Measurements from ENCODE around the gene AP1G2.
"Not testable (repeated sequence)": the region's sequence is repeated elsewhere in the genome, so short reads cannot be mapped to it uniquely, and the experiment has no call there.

Gene AP1G2

GRCh38 chr14:23567186-23568020 is at the start of gene AP1G2:
AP1G2 (minus strand) TSS chr14:23567791; CDS start chr14:23567314, 477 bp downstream.
- DNase-seq, result peak in 12 of 14 donors; percentile 52 to 86 (median 73)

GRCh38 chr14:23615856-23616255 is 48.3 kb upstream of the AP1G2 start:
- no peak for DNase-seq

- no peak for DNase-seq
These were observed 46.8 kb upstream of the AP1G2 start for GRCh38 chr14:23614395-23614828.

- no peak for DNase-seq
These were observed 45.9 kb upstream of the AP1G2 start for GRCh38 chr14:23613242-23614070.

GRCh38 chr14:23612802-23613201 is 45.2 kb upstream of the AP1G2 start:
- DNase-seq, result no peak

GRCh38 chr14:23612354-23612732 is 44.8 kb upstream of the AP1G2 start:
- no peak for DNase-seq

GRCh38 chr14:23610815-23611289 is 43.3 kb upstream of the AP1G2 start:
- no peak for DNase-seq

GRCh38 chr14:23610090-23610814 is 42.7 kb upstream of the AP1G2 start:
- DNase-seq, result no peak

GRCh38 chr14:23609411-23610089 is 42.0 kb upstream of the AP1G2 start:
- not testable (repeated sequence) for DNase-seq

GRCh38 chr14:23609001-23609400 is 41.4 kb upstream of the AP1G2 start:
- DNase-seq, result no peak

- peak in 2 of 14 donors; percentile 12 to 40 for DNase-seq
These were observed 40.9 kb upstream of the AP1G2 start for GRCh38 chr14:23608454-23608853.

GRCh38 chr14:23605931-23606585 is 38.5 kb upstream of the AP1G2 start:
- DNase-seq, result no peak

GRCh38 chr14:23604675-23605170 is 37.1 kb upstream of the AP1G2 start:
- no peak for DNase-seq

GRCh38 chr14:23604148-23604547 is 36.6 kb upstream of the AP1G2 start:
- no peak for DNase-seq

- DNase-seq, result no peak
These were observed 35.5 kb upstream of the AP1G2 start for GRCh38 chr14:23603103-23603502.

GRCh38 chr14:23602181-23603095 is 34.8 kb upstream of the AP1G2 start:
- DNase-seq, result no peak

GRCh38 chr14:23601845-23602180 is 34.2 kb upstream of the AP1G2 start:
- DNase-seq, result no peak

- no peak for DNase-seq
These were observed 33.8 kb upstream of the AP1G2 start for GRCh38 chr14:23601424-23601823.

- DNase-seq, result no peak
These were observed 33.2 kb upstream of the AP1G2 start for GRCh38 chr14:23600806-23601205.

- no peak for DNase-seq
These were observed 32.7 kb upstream of the AP1G2 start for GRCh38 chr14:23600322-23600707.
